ENCODE data around the gene NFAT5.
"Not testable (repeated sequence)": the region's sequence is repeated elsewhere in the genome, so short reads cannot be mapped to it uniquely, and the experiment has no call there.

Gene NFAT5

GRCh38 chr16:69707920-69708683, 142.3 kb downstream of the NFAT5 start:
- DNase-seq: no peak

GRCh38 chr16:69709456-69710084, 143.8 kb downstream of the NFAT5 start:
- peak; percentile 15 to 81 (median 47) for DNase-seq

- no peak for DNase-seq
Observed at GRCh38 chr16:69711115-69711740, 145.5 kb downstream of the NFAT5 start.

GRCh38 chr16:69712277-69712676, 146.5 kb downstream of the NFAT5 start:
- DNase-seq: no peak

- no peak for DNase-seq
Observed at GRCh38 chr16:69712914-69713581, 147.3 kb downstream of the NFAT5 start.

- no peak for DNase-seq
Observed at GRCh38 chr16:69717066-69717465, 151.3 kb downstream of the NFAT5 start.

- no peak for DNase-seq
Observed at GRCh38 chr16:69718111-69718764, 152.5 kb downstream of the NFAT5 start.

GRCh38 chr16:69720822-69721430, 155.2 kb downstream of the NFAT5 start:
- DNase-seq: no peak

- DNase-seq: no peak
Observed at GRCh38 chr16:69721441-69721957, 155.7 kb downstream of the NFAT5 start.

GRCh38 chr16:69724414-69724873, 158.7 kb downstream of the NFAT5 start:
- no peak for DNase-seq

GRCh38 chr16:69724981-69725479, 159.3 kb downstream of the NFAT5 start:
- DNase-seq: no peak

- DNase-seq: peak in 2 of 3 experiments; percentile 16 to 48
Observed at GRCh38 chr16:69725480-69726312, 159.9 kb downstream of the NFAT5 start.

- peak; percentile 81 to 97 (median 91) for DNase-seq
Observed at GRCh38 chr16:69726313-69727060, 160.7 kb downstream of the NFAT5 start, which contains the start of gene NQO1. NQO1 (minus strand) TSS chr16:69726560; CDS start chr16:69726439, 121 bp downstream.

GRCh38 chr16:69727916-69728270, 162.1 kb downstream of the NFAT5 start:
- peak in 2 of 3 experiments; percentile 45 to 68 for DNase-seq

GRCh38 chr16:69729030-69729429, 163.3 kb downstream of the NFAT5 start:
- not testable (repeated sequence) for DNase-seq

- DNase-seq: not testable (repeated sequence)
Observed at GRCh38 chr16:69731280-69731679, 165.5 kb downstream of the NFAT5 start.

GRCh38 chr16:69732101-69732500, 166.3 kb downstream of the NFAT5 start:
- DNase-seq: no peak

GRCh38 chr16:69741519-69741918, 175.8 kb downstream of the NFAT5 start:
- no peak for DNase-seq

- no peak for DNase-seq
Observed at GRCh38 chr16:69741951-69742904, 176.5 kb downstream of the NFAT5 start.
